ENCODE data around the gene ZNF81.

- TF ChIP-seq OSR1 (CRISPR knock-in tag; IDR thresholded peaks at IDR 0.05) (no peak), CREB5 (CRISPR knock-in tag; IDR thresholded peaks at IDR 0.05; ENCODE audit: low read depth) (no peak), TCF4 (CRISPR knock-in tag; IDR thresholded peaks at IDR 0.05; ENCODE audit: borderline replicate concordance) (no peak), ZNF565 (CRISPR knock-in tag; conservative IDR thresholded peaks at IDR 0.05; ENCODE audit: low read depth) (no peak), GLIS3 (CRISPR knock-in tag; IDR thresholded peaks at IDR 0.05) (no peak), ZFP30 (CRISPR knock-in tag; IDR thresholded peaks at IDR 0.05) (no peak), ZNF8 (CRISPR knock-in tag; IDR thresholded peaks at IDR 0.05) (no peak), ARNTL (CRISPR knock-in tag; IDR thresholded peaks at IDR 0.05; ENCODE audit: borderline replicate concordance, low read depth) (no peak), RARB (CRISPR knock-in tag; IDR thresholded peaks at IDR 0.05) (no peak), POU6F1 (CRISPR knock-in tag; IDR thresholded peaks at IDR 0.05; ENCODE audit: borderline replicate concordance, low read depth) (no peak), TOX (CRISPR knock-in tag; IDR thresholded peaks at IDR 0.05; ENCODE audit: borderline replicate concordance) (no peak), ISL1 (CRISPR knock-in tag; IDR thresholded peaks at IDR 0.05) (no peak)
These were observed 34.1 kb upstream of the ZNF81 start for GRCh38 chrX:47802589-47802988.
